ENCODE results near the gene ANXA7.

Gene ANXA7

DNA sequence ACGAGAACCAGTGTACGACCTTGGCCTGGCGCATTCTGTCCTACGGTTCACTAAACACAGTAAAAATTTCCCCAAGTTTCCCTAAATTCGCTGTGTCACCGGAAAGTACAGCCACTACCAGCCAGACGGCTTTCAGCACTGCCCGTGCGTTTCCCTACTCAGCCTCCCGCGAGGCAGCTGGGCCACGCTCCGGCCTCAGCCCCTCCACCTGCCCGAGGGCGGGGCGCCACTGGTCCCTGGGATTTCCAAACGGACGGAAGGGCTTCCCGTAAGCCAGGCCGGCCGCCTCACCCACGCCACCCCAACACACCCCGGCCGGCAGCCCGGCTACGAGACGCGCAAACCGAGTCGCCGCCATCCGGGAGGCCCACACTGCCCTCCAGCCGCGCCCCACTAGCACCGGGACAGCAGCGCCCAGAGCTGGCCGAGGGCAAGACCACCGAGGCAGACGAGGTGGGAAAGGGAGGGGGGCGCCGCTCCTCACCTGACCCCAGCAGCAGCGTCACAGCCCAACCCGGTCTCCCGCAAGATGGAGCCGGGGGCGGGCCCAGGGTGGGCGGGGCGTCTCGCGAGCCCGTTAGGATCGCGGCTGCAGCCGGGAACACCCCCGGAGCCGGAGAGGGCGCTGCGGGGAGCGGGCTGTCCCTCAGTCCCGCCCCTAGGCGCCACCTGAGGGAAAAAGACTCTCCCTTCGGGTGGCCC, at the start of gene ANXA7:
Gene ANXA7, minus strand, starts transcription at position 531 of the 702 bp plus-strand sequence. CDS start 13,202 bp downstream, outside the sequence.
- peak; percentile 27 for DNase-seq

DNA sequence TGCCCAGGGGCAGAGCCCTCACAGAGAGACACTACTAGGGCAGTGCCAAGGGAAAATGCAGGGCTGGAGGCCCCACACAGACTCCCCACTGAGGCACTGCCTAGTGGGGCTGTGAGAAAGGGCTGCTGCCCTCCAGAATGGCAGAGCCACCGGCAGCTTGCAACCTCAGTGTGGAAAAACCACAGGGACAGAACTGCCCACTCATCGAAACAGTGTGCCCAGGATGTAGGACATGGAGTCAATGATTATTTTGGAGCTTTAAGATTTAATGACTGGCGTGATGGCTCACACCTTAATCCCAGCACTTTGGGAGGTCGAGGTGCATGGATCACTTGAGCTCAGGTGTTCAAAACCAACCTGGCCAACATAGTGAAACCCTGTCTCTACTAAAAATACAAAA, 47.0 kb upstream of the ANXA7 start:
- DNase-seq = no peak

DNA sequence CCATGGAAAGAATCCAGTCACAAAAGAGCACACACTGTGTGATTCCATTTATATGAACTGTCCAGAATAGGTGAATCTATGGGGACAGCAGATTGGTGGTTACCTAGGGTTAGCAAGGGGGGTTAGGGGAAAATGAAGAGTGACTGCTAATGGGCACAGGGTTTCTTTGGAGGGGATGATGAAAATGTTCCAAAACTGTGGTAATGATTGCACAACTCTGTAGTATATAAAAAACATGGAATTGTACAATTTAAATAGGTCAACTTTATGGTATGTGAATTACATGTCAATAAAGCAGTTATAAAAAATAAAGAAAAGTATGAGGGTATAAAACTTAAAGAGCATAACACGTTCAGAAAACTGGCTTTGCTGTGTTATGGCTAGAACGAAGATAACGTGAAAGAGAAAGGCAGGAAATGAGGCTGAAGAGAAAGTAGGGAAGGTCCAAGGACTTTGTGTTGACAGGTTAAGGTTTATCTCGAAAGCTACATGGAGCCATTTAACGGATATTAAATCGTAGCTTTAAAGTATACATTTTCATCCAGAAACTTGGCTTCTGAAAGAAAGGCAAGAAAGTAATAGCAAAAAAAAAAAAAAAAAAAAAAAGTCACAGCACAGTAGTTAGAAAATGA, 45.9 kb upstream of the ANXA7 start:
- no peak for DNase-seq

DNA sequence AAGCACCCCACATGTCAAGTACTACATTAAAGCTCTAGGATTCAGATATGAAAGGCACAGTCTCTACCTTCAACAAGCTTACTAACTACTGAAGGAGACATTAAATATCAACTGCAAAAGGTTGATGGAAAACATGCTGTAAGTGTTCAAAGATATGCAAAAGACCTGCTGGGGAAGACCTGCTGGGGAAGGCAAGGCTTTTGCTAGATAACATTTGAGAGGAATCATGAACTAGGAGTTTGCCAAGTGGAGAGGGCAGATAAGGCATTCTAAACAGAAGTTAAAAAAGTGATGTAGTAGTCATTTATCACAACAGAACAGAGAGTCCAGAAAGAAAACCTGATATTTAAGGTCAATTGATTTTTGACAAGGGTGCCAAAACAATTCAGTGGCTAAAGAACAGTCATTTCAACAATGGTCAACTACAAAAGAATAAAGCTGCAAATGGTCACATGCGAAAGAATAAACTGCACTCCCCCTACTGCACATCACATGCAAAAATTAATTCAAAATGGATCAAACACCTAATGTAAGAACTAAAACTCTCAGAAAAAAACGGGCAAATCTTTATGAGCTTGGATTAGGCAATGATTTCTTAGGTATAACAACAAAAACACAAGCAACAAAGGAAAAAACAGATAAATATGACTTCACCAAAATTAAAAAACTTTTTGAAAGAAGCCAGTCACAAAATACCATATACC, 42.5 kb upstream of the ANXA7 start:
- no peak for DNase-seq

DNA sequence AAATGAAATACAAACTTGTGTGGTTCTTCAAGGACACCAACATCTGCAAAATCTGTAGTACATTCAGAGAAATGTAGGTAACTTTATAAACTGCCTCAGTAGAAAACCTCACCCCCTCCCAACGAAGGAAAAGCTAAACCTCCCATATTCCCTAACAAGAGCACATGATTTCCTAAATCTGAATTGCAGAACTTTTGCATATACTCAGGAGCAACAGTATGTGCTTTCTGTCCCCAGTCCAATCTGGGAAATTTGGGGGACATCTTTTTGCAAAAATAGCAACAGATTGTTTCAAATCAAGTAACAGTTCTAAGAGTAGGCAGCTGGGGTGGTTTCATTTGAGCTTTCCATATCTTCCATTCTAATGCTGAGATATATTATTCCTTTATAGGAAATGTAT, 35.3 kb upstream of the ANXA7 start:
- no peak for DNase-seq

DNA sequence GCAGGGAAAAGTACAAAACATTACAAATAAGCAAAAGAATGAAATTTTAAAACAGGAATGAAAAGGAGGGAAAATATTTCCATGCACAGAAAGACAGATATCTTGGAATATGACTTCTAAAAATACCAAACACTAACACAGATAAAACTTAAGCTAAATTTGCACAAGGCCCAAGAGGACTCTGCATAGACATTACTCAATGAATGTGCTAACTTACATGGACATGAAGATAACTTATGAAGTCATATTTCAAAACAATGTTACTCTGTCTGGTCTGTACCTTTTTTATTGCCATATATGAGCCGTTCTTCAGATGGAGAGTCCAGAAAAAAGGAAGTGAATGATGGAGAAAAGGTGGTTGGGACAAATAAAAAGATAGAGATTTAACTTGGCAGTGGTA, 34.5 kb upstream of the ANXA7 start:
- DNase-seq = no peak

DNA sequence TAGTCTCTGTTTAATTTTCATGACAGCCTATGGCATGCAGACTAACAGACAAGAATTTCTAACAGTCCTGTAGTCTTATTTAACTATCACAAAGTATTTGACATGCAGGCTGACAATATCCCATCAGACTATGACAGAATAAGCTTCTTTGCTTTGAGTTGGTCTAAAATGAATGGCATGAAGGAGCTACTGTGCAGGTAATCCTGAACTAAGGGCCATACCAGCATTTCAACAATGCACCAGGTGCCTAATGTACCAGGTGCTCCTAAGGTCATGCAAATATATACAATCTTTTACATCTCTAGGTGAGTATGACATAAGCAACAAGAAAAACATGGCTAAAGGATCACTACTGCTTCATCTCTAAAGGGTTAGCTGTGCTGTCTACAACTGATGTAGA, 33.1 kb upstream of the ANXA7 start:
- DNase-seq = no peak

DNA sequence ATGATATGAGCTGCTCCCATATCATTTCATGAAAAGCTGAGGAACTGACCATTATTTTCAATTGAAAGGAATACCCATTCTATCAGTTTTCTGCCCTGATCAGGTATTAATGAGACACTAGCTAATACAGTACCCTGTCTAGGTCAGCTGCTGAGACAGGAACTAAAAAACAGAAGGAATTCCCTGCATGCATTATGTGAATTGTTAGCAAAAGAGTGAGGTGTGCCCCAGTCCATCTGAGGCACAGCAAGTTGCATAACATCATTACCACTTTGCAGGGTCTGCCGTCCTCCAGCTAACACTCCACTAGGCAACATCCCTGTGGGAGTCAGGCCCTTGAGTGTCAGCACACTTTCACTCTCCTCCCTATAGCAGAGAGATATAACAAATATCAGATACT, 30.6 kb upstream of the ANXA7 start:
- DNase-seq = no peak

DNA sequence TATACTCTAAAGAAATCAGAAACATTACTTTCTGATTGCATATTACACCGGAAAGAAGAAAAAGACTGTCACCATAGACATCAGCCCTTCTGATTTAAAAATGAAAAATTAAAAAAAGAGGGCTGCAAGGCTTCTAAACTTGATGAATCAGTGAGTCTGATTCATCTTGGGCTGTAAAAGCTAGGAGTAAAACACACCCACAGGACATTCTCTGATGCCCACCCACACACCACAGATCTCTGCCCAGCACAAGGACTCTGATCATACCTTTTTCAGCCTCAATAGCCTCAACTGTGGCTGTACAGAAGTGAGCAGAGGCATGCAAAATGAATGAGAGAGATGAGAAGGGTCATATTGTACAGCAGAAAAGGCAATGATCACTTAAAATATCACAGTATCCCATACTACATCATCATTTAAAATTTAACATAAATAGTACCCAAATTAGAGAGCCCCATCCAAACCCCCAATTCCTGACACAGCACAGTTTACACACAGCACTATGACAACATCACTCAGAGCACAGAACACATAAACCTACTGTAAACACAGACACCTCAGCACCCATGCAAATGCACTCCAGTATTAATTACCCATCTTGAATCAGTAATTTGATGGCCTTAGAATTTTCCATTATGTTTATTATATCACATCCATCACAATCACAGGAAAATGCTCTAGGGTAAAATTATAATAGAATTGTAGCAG, 25.9 kb upstream of the ANXA7 start:
- DNase-seq = no peak

DNA sequence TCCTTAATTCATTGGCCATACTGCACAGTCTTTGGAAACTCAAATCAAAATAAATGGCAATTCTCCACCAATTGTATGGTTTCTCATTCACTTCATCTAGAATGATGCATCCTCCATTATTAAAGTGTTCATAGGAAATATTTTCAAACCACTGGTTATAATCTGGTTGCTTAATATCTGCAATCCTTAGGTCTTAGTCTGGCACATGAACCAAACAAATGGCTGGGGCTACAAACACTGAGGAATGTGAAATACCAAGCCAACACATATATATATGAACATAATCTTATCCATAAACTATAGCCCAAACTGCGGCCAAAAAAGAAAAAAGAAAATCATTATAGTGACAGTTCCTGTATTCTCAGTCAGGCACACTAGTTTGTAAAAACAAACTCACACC, 25.2 kb upstream of the ANXA7 start:
- DNase-seq = no peak

DNA sequence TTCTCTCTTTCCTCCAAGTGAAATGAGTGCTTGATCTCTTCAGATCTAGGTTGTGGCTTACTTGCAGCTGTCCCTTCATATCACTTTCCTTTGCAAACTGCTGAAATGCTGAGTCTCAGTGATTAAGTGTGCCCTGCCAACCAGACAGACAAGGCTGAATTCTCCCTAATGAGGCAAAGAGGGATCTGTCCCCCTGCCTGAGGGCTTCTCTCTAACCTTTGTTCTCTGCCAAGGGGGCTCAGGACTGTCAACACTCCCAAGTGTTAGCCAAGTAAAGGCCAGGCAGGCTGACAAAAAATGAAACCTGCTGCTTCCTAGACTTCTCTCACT, 19.6 kb upstream of the ANXA7 start, which contains the start of gene MSS51:
Gene MSS51, minus strand, starts transcription at position 24 of the 330 bp plus-strand sequence. CDS start 5,277 bp downstream, outside the sequence.
- DNase-seq = no peak

DNA sequence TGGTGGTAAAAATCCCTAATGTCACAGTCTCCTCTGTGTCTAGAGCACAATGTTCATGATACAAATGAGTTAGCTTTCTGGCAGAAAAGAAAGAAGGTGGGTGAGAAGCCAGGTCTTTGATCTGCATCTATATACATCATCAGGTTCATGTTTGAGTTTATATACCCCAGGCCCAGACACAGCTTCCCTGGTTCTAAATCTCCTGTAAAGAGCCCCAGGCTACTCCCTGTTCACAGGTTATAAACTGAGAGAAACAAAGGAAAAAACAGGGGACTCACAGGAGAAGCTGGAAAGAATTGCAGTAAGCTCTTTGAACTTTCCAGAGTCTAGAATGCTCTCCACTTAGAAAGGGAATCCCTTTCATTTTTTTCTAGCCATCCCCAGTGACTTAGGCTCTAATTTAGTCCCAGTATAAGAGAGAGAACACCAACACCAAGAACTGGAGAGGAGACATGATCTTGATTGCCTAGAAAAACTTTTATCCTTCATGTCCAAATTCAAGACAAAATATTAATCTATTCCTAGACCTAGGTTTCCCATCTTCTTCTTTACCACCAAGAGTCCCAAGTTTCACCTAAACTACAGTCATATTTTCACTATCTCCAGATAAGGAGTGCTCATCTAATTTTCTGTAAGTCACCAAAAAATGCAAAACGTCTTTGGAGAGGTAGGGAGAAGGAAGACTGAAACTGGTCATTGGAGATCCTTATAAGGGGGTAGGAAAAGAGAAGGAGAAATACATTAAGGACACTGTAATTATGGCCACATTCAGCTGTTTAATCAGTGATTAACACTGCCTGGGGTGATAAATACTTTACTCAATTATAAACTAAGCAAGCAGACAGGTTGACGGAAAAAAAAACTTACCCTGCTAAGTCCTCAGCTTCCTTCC, 19.0 kb upstream of the ANXA7 start:
- DNase-seq = no peak

DNA sequence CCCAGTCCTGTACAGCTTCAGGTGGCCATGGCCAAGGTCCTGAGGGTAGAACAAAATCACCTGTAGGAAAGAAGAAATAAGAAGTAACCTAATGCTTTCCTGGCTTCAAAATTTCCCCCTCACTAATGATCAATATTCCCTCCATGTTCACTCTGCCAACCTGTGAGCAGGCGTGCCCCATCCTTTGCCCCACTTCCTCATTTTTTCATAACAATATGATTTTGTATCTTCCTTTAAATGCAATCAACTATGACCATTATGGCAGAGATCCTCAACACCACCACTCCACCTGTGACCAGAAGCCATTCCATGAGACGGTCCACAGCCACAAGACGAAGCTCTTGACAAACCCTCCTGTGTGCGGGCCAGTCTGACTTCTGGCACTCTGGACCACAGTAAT, 12.5 kb upstream of the ANXA7 start:
- DNase-seq = no peak

DNA sequence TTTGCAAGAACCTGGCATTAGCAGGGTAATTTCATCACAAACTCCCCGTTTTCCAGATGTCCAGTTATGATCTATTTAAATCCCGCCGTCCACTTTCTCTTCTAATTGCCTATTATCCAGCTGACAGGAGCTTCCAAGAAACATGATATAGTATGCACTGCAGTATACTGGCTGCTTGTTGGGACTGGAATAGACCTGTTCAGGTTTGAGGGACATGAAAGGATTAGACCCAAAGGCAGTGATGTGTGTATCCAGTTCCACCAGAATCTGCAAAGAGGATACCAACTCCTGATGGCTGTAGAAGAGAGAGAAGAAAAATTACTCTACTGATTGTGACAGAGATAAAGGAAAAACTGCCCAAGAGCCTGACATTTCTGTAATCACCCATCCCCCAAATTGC, 10.6 kb upstream of the ANXA7 start:
- DNase-seq = no peak

DNA sequence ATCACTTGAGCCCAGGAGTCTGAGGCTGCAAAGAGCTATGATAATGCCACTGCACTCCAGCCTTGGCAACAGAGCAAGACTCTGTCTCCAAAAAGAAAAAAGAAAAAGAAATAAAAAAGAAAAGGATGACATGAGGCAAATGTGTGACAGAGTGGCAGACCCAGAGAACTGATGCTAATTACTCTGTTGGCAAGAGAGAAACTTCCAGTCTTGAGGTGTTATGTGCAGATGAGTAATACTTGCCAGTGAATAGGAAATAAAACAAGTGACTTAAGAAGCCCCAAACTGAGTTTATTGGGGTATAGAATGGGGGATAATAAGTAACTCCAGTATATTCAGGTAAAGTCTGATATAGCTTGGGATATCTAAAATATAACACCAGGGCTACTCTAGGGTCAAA, 9.5 kb upstream of the ANXA7 start:
- DNase-seq = no peak

DNA sequence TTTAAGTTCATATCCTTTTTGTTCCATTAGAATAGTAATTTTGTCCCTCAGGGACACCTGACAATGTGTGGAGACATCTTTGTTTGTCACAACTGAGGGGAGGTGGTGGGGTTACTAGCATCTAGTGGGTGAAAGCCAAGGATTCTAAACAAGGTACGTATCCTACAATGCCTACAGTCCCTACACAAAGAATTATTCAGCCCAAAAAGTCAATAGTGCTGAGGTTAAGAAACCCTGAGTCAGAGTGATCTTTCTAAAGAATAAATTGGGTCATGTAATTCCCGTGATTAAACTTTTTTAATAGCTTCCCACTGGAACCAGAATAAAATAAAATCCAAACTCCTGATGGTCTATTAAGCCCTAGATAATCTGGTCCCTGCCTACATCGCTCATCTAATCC, 2.7 kb upstream of the ANXA7 start:
- no peak for DNase-seq

DNA sequence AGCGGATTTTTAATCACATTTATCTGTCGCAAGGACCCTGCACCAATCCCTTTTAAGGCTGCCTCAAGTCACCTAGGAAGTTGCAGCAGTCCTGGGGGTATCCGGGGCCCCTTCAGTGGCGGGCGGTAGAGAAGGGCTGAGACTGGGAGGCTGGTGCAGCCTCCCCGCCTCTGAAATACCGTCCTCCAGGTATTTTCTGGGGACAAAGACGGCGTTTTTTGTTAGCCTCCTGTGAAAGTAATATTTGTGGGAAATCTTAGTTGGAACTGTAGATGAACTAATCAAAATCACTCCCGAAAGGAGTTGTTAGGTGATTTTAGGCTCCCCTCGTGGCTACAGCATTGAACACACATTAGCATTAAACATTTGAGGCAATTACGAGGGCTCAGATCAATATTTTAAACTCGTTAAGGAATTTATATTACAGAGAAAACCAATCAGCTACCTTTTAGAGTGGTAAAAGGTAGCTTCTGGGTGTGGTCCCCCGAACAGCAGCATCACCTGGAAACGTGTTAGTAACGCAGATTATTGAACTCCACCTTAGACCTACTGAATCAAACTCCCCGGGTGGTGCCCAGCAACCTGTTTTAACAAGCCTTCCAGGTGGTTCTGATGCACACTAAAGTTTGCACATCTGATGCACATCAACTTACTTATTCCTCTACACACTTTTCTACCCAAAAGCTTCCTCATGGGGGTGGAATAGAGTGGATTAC, 530 bp upstream of the ANXA7 start:
- DNase-seq = no peak

DNA sequence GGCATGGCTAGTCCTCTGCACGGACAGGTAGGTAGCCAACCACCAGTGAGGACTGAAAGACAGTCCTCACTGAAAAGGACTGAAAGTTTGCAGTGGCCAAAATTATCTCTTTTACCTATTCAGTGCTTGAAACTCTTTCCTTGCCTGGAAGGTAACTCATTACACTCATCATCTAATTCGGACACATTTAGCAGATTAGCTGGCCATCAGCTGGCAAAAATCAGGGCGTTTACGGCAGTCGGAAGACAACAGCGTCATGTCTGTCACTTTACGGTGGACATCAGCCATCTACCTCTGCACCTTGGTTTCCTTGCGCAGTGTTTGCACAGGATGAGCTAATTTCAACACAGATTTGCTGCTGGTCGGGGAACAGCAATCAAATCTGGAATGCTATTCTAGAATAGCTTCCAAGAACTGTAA, 740 bp downstream of the ANXA7 start:
- DNase-seq = no peak

DNA sequence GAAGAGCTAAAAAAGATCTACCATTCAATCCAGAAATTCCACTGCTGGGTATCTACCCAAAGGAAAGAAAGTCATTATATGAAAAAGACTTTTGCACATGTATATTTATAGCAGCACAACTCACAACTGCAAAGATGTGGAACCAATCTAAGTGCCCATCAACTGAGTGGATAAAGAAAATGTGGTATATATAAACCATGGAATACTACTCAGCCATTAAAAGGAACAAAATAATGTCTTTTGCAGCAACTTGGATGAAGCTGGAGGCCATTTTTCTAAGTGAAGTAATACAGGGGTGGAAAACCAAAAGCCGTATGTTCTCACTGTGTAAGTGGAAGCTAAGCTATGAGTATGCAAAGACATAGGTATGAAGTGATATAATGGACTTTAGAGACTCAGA, 3.0 kb downstream of the ANXA7 start:
- no peak for DNase-seq

DNA sequence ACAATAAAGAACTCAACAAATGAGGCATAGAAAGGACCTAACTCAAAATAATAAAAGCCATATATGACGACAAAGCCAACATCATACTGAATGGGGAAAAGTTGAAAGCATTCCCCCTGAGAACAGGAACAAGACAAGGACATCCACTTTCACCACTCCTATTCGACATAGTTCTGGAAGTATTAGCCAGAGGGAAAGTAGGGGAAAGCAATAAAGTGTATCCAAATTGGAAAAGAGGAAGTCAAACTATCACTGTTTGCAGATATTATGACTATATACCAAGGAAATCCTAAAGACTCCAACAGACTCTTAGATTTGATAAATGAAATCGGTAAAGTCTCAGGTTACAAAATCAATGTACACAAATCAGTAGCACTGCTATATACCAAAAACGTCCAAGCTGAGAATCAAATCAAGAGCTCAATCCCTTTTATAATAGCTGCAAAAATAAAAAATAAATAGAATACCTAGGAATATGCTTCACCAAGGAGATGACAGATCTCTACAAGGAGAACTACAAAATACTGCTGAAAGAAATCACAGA, 4.8 kb downstream of the ANXA7 start:
- no peak for DNase-seq

DNA sequence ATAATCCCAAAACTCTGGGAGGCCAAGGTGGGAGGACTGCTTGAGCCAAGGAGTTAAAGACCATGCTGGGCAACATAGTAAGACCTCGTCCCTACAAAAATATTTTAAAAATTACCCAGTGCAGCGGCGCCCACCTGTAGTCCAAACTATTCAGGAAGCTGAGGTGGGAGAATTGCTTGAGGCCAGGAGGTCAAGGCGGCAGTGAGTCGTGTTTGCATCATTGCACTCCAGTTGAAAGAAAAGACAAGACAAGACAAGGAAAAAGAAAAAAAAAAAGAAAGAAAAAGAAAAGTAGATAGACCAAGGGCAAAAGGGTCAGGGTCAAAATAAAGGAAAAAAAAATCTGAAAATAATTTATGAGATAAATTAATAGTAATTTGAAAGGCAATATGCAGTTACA, 5.8 kb downstream of the ANXA7 start:
- no peak for DNase-seq

DNA sequence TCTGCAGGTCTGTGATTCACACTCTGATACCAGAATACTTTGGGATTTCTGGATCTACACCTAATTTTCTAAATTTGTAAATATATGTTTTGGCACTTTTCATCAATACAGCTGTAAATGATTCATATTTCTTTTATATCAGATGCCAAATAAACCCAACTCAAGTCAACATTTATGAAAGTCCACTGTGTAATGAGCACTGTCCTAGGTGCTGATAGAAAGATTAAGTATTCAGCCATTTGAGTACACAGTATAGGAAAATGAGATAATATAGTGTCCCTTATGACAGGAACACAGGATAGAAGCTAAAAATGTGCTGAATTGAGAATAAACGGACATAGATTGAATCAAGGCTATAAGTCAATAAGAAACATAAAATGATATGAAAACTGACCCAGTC, 6.4 kb downstream of the ANXA7 start:
- no peak for DNase-seq
